ENCODE results near the gene SSH2.

GRCh38 chr17:29715680-29716079 lies 214.3 kb downstream of the SSH2 start:
- TF ChIP-seq, protein P1, sequence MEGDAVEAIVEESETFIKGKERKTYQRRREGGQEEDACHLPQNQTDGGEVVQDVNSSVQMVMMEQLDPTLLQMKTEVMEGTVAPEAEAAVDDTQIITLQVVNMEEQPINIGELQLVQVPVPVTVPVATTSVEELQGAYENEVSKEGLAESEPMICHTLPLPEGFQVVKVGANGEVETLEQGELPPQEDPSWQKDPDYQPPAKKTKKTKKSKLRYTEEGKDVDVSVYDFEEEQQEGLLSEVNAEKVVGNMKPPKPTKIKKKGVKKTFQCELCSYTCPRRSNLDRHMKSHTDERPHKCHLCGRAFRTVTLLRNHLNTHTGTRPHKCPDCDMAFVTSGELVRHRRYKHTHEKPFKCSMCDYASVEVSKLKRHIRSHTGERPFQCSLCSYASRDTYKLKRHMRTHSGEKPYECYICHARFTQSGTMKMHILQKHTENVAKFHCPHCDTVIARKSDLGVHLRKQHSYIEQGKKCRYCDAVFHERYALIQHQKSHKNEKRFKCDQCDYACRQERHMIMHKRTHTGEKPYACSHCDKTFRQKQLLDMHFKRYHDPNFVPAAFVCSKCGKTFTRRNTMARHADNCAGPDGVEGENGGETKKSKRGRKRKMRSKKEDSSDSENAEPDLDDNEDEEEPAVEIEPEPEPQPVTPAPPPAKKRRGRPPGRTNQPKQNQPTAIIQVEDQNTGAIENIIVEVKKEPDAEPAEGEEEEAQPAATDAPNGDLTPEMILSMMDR (IDR thresholded peaks at IDR 0.05): no peak
- no peak for TF ChIP-seq POLR2A (IDR thresholded peaks at IDR 0.05)

Data from ovary (tissue), 3 donors.